K562 (cell line): Measurements from ENCODE around the gene CALY. TPM values are rescaled to one million over a fixed set of nuclear protein-coding genes. Genes with fewer than 3 reads are reported as not detected.

Experiments used
- ARID3A ChIP-seq: IDR thresholded peaks from 2 replicates; pipeline ENCODE4 v1.6.1; 2012; ENCODE audit warnings: low read depth, low read length, improper control_type of control experiment, borderline replicate concordance
- CREB1 ChIP-seq, 2 experiments: sonication (generic) in 1 of 2; formaldehyde crosslinking in 1 of 2; IDR thresholded peaks; 2 replicates each; pipeline versions ENCODE4 v1.6.1 to v1.8.0; 2012 to 2022; ENCODE audit warnings: inconsistent platforms in 1 of 2, mild to moderate bottlenecking in 1 of 2, missing genetic modification reagents in 1 of 2, moderate library complexity in 1 of 2
- DLX4 ChIP-seq: fragments of 250-450 bp; sonication (Bioruptor Pico); IDR thresholded peaks from 2 replicates; pipeline ENCODE4 v1.6.1; 2021; ENCODE audit warnings: mild to moderate bottlenecking
- E2F3 ChIP-seq: fragments of 250-450 bp; sonication (Bioruptor Pico); IDR thresholded peaks from 2 replicates; pipeline ENCODE4 v1.4.0; 2020; ENCODE audit warnings: mild to moderate bottlenecking
- E4F1 ChIP-seq: fragments of 250-450 bp; sonication (Bioruptor Pico); IDR thresholded peaks from 2 replicates; pipeline ENCODE4 v1.5.0; 2021; ENCODE audit warnings: mild to moderate bottlenecking, borderline replicate concordance
- EP300 ChIP-seq: IDR thresholded peaks from 2 replicates; pipeline ENCODE4 v1.6.1; 2012; ENCODE audit warnings: low read length, improper control_type of control experiment
- GABPB2 ChIP-seq: fragments of 250-450 bp; sonication (Bioruptor Pico); conservative IDR thresholded peaks from 2 replicates; pipeline ENCODE4 v1.5.1; 2021; ENCODE audit warnings: mild to moderate bottlenecking
- JUNB ChIP-seq: fragments of 450-650 bp; formaldehyde crosslinking; conservative IDR thresholded peaks from 2 replicates; pipeline ENCODE4 v1.4.0; 2020; ENCODE audit warnings: mild to moderate bottlenecking
- KLF1 ChIP-seq: fragments of 450-650 bp; IDR thresholded peaks from 2 replicates; pipeline ENCODE4 v1.6.1; 2016; ENCODE audit warnings: missing genetic modification characterization, missing compliant biosample characterization
- L3MBTL2 ChIP-seq: fragments of 450-650 bp; IDR thresholded peaks from 2 replicates; pipeline ENCODE4 v1.6.1; 2016; ENCODE audit warnings: mild to moderate bottlenecking, moderate library complexity
- MAX ChIP-seq: sonication (generic); formaldehyde crosslinking; IDR thresholded peaks from 2 replicates; pipeline ENCODE4 v1.9.0; 2022; ENCODE audit warnings: mild to moderate bottlenecking, missing genetic modification reagents
- MTA3 ChIP-seq: fragments of 450-650 bp; formaldehyde crosslinking; IDR thresholded peaks from 2 replicates; pipeline ENCODE4 v1.6.1; 2017; ENCODE audit warnings: mild to moderate bottlenecking, borderline replicate concordance
- NFXL1 ChIP-seq: fragments of 450-650 bp; formaldehyde crosslinking; IDR thresholded peaks from 2 replicates; pipeline ENCODE4 v1.4.0; 2021; ENCODE audit warnings: mild to moderate bottlenecking
- NR2C2 ChIP-seq, 2 experiments: fragments of 200-800 bp in 1 of 2; sonication (Bioruptor generic) in 1 of 2; sonication (generic) in 1 of 2; formaldehyde crosslinking in 1 of 2; IDR thresholded peaks; 2 replicates each; pipeline versions ENCODE4 v1.6.1 to v1.8.0; 2016 to 2022; ENCODE audit warnings: mild to moderate bottlenecking in 1 of 2, missing compliant biosample characterization in 1 of 2, missing genetic modification characterization in 1 of 2, missing genetic modification reagents in 1 of 2
- NR3C1 ChIP-seq: sonication (generic); formaldehyde crosslinking; IDR thresholded peaks from 2 replicates; pipeline ENCODE4 v1.8.1; 2022; ENCODE audit warnings: missing genetic modification reagents
- NRF1 ChIP-seq, 2 experiments: fragments of 450-650 bp; IDR thresholded peaks in 1 of 2; conservative IDR thresholded peaks in 1 of 2; 2 replicates each; pipeline ENCODE4 v1.6.1; 2014; ENCODE audit warnings: mild to moderate bottlenecking in 2 of 2
- PHTF2 ChIP-seq: fragments of 250-450 bp; sonication (Bioruptor Pico); IDR thresholded peaks from 2 replicates; pipeline ENCODE4 v1.5.0; 2021; ENCODE audit warnings: mild to moderate bottlenecking
- PPARD ChIP-seq: fragments of 250-450 bp; sonication (Bioruptor Pico); IDR thresholded peaks from 2 replicates; pipeline ENCODE4 v1.8.0; 2022; ENCODE audit warnings: inconsistent platforms, mild to moderate bottlenecking, moderate library complexity
- SNIP1 ChIP-seq: fragments of 450-650 bp; IDR thresholded peaks from 2 replicates; pipeline ENCODE4 v1.7.1; 2017; ENCODE audit warnings: low read depth, mild to moderate bottlenecking
- TCF7 ChIP-seq: sonication (generic); IDR thresholded peaks from 2 replicates; pipeline ENCODE4 v1.6.1; 2016; ENCODE audit warnings: antibody characterized with exemption, borderline replicate concordance
- TRIM24 ChIP-seq, 2 experiments: fragments of 450-650 bp; IDR thresholded peaks; 2 replicates each; pipeline ENCODE4 v1.6.1; 2016
- ZBTB1 ChIP-seq: sonication (generic); formaldehyde crosslinking; IDR thresholded peaks from 2 replicates; pipeline ENCODE4 v1.8.1; 2023; ENCODE audit warnings: missing genetic modification reagents, low read depth, mild to moderate bottlenecking, borderline replicate concordance
- ZFP36 ChIP-seq: fragments of 150-350 bp; IDR thresholded peaks from 2 replicates; pipeline ENCODE4 v1.6.1; 2018; ENCODE audit warnings: low read length, low read depth; ENCODE audit not compliant: partially characterized antibody
- ZFX ChIP-seq: sonication (generic); formaldehyde crosslinking; IDR thresholded peaks from 2 replicates; pipeline ENCODE4 v1.8.0; 2022; ENCODE audit warnings: mild to moderate bottlenecking, missing genetic modification reagents, moderate library complexity
- ZNF79 ChIP-seq: fragments of 250-450 bp; sonication (Bioruptor Pico); IDR thresholded peaks from 2 replicates; pipeline ENCODE4 v1.4.0; 2020; ENCODE audit warnings: low read depth, mild to moderate bottlenecking, moderate library complexity
- polyA plus RNA-seq, 8 experiments: library from polyadenylated mRNA; depleted of rRNA in 4 of 8; stranded (reverse) in 5 of 8; unstranded in 3 of 8; fragments of >200 nt; fragmentation: Nextera tagmentation in 2 of 8; fragmentation: Illumina TruSeq in 1 of 8; extraction: Ambion mirVana in 2 of 8; extraction: Trizol in 1 of 8; gene quantifications; 2 replicates each; pipeline versions ENCODE4 v1.2.1 to v1.2.3, GENCODE V29; 2011 to 2014; ENCODE audit warnings: inconsistent platforms in 1 of 8, missing spikeins in 1 of 8
- total RNA-seq, 7 experiments: library from RNA; depleted of rRNA in 6 of 7; stranded (reverse); fragments of >200 nt in 6 of 7; fragmentation: Illumina TruSeq in 2 of 7; extraction: Trizol in 2 of 7; gene quantifications; 2 replicates each; pipeline versions ENCODE4 v1.2.1 to v1.2.3, GENCODE V29; 2011 to 2021; ENCODE audit warnings: low replicate concordance in 1 of 7

The CALY gene
- total and polyA plus RNA-seq, 9 of the 15 experiments (the other 6 are each of a cell fraction or from before 2014, with no cell fraction given) = not detected

GRCh38 chr10:133378251-133379096, 41.8 kb upstream of the CALY start (continued):
- TF ChIP-seq E4F1 (CRISPR knock-in tag) (no peak), PPARD (no peak), ZBTB1 (CRISPR knock-in tag) (no peak), NR2C2 (CRISPR knock-in tag; IDR thresholded peaks at IDR 0.05) (no peak), NR2C2 (tag; IDR thresholded peaks at IDR 0.05) (peak; percentile 30; the same call in 1 of the 2 replicates), SNIP1 (no peak), EP300 (no peak), MTA3 (no peak), L3MBTL2 (peak; percentile 57; the same call in 1 of the 2 replicates), NR3C1 (no peak), CREB1 (IDR thresholded peaks at IDR 0.05) (no peak), CREB1 (CRISPR knock-in tag; IDR thresholded peaks at IDR 0.05) (0 out of 2 replicates have a peak, but pooled peaks have one; percentile 9), NFXL1 (CRISPR knock-in tag) (no peak), ZNF79 (no peak), NRF1 (conservative IDR thresholded peaks at IDR 0.05 in 1 of 2, IDR thresholded peaks at IDR 0.05 in 1 of 2) (peak; percentile 82 to 85), ZFX (CRISPR knock-in tag) (peak; percentile 63), KLF1 (tag) (no peak), TRIM24 (IDR thresholded peaks at IDR 0.05) (no peak), ARID3A (no peak), TCF7 (no peak), MAX (CRISPR knock-in tag) (peak; percentile 57; the same call in 1 of the 2 replicates), E2F3 (CRISPR knock-in tag) (no peak), DLX4 (CRISPR knock-in tag) (no peak), GABPB2 (CRISPR knock-in tag) (no peak), ZFP36 (no peak), JUNB (CRISPR knock-in tag) (no peak), PHTF2 (CRISPR knock-in tag) (no peak)
